OCI-LY7 (cell line): Measurements from ENCODE around the gene SEMA4D.

Source experiments
- EZH2phosphoT487 ChIP-seq: fragments of 200-600 bp; sonication (generic); IDR thresholded peaks from 2 replicates; pipeline ENCODE4 v1.6.1; 2018; ENCODE audit warnings: low read depth, borderline replicate concordance, mild to moderate bottlenecking, mixed run types, antibody characterized with exemption, low read length, moderate library complexity, mixed read lengths
- TF ChIP-seq, protein P1 (sequence below): fragments of 200-600 bp; sonication (generic); conservative IDR thresholded peaks from 2 replicates; pipeline ENCODE4 v1.5.1; 2014; ENCODE audit warnings: mild to moderate bottlenecking, antibody characterized with exemption, low read length, moderate library complexity, mixed read lengths

- TF ChIP-seq, protein P1, sequence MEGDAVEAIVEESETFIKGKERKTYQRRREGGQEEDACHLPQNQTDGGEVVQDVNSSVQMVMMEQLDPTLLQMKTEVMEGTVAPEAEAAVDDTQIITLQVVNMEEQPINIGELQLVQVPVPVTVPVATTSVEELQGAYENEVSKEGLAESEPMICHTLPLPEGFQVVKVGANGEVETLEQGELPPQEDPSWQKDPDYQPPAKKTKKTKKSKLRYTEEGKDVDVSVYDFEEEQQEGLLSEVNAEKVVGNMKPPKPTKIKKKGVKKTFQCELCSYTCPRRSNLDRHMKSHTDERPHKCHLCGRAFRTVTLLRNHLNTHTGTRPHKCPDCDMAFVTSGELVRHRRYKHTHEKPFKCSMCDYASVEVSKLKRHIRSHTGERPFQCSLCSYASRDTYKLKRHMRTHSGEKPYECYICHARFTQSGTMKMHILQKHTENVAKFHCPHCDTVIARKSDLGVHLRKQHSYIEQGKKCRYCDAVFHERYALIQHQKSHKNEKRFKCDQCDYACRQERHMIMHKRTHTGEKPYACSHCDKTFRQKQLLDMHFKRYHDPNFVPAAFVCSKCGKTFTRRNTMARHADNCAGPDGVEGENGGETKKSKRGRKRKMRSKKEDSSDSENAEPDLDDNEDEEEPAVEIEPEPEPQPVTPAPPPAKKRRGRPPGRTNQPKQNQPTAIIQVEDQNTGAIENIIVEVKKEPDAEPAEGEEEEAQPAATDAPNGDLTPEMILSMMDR = no peak
- TF ChIP-seq EZH2phosphoT487 = no peak
Observed at GRCh38 chr9:89465726-89466308, 32.1 kb downstream of the SEMA4D start.
